Breast epithelium (tissue), 3 donors: Measurements from ENCODE around the gene IFITM10.

Experiments
- POLR2A ChIP-seq: fragments of 450-650 bp; IDR thresholded peaks from one replicate; pipeline ENCODE4 v1.6.1; 2016; ENCODE audit warnings: antibody characterized with exemption, mild to moderate bottlenecking, moderate library complexity
- POLR2AphosphoS5 ChIP-seq, 3 donors: sonication (generic); formaldehyde crosslinking; IDR thresholded peaks; one replicate each; pipeline ENCODE4 v1.6.1; 2017; ENCODE audit warnings: antibody characterized with exemption in 3 of 3
- TF ChIP-seq, protein P1 (sequence below), 3 donors: fragments of 450-650 bp; IDR thresholded peaks; one replicate each; pipeline ENCODE4 v1.5.1; 2016 to 2017; ENCODE audit warnings: antibody characterized with exemption in 3 of 3, mild to moderate bottlenecking in 3 of 3, moderate library complexity in 3 of 3

DNA sequence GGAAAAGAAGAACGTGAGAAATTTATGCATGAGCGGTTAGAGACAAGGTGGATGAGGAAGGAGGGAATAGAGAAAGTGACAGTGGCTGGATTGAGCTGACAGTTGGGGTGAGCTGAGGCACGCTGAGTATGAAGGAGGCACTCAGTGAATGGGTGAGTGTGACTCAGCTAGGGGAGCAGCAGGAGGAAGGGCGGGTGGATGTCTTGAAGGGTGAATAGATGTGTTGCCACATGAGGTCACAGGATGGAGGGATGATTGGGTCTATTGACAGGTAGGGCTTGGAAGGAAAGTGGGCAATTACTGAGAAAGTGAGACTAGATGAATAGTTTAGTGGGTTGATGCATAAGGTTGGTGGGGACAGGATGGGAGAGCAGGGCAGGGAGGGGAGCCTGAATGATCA is 8.0 kb downstream of the IFITM10 start:
- TF ChIP-seq POLR2A (no peak), POLR2AphosphoS5 (IDR thresholded peaks at IDR 0.05) (no peak)
- TF ChIP-seq, protein P1, sequence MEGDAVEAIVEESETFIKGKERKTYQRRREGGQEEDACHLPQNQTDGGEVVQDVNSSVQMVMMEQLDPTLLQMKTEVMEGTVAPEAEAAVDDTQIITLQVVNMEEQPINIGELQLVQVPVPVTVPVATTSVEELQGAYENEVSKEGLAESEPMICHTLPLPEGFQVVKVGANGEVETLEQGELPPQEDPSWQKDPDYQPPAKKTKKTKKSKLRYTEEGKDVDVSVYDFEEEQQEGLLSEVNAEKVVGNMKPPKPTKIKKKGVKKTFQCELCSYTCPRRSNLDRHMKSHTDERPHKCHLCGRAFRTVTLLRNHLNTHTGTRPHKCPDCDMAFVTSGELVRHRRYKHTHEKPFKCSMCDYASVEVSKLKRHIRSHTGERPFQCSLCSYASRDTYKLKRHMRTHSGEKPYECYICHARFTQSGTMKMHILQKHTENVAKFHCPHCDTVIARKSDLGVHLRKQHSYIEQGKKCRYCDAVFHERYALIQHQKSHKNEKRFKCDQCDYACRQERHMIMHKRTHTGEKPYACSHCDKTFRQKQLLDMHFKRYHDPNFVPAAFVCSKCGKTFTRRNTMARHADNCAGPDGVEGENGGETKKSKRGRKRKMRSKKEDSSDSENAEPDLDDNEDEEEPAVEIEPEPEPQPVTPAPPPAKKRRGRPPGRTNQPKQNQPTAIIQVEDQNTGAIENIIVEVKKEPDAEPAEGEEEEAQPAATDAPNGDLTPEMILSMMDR (IDR thresholded peaks at IDR 0.05), result no peak
